Panc1 (cell line): ENCODE measurements around the gene EIF4E1B. TPM values are rescaled to one million over a fixed set of nuclear protein-coding genes. Genes with fewer than 3 reads are reported as not detected.

Source experiments
- ATAC-seq: fragments of 200-7000 bp; cut with Tn5 transposase; 2 replicates; pipeline ENCODE4 v1.9.1; 2020; ENCODE audit warnings: mild to moderate bottlenecking, moderate library complexity
- BruUV-seq: library from RNA; stranded (reverse); fragments of 400-500 nt; replicated peaks from 2 replicates; lab custom pipeline; 2021; lab: Mats Ljungman, UMichigan
- CTCF ChIA-PET: fragments of 300-600 bp; sonication (Branson Sonifier 250); formaldehyde crosslinking; loops from one replicate; lab custom pipeline; 2022; ENCODE audit warnings: antibody characterized with exemption; lab: Charles Lee
- POLR2A ChIA-PET: fragments of 300-600 bp; sonication (Branson Sonifier 250); formaldehyde crosslinking; loops from one replicate; lab custom pipeline; 2022; ENCODE audit warnings: antibody characterized with exemption; lab: Charles Lee
- DNase-seq: peaks from one replicate; pipeline ENCODE4 v3.0.0-alpha.2; 2010; ENCODE audit warnings: low read depth, low spot score
- H3K27ac ChIP-seq: 2 replicates; pipeline ENCODE4 v1.5.1; 2011; ENCODE audit warnings: mild to moderate bottlenecking, low read length, inconsistent platforms
- H3K27me3 ChIP-seq: fragments of 200-500 bp; sonication (Bioruptor generic); 2 replicates; pipeline ENCODE4 v1.6.0; 2014; ENCODE audit warnings: low read length, inconsistent platforms; ENCODE audit not compliant: control insufficient read depth, insufficient read depth
- H3K36me3 ChIP-seq: fragments of 200-500 bp; sonication (Bioruptor generic); 2 replicates; pipeline ENCODE4 v1.5.1; 2014; ENCODE audit warnings: inconsistent platforms, mild to moderate bottlenecking, low read length, moderate library complexity; ENCODE audit not compliant: control insufficient read depth, insufficient read depth
- H3K4me1 ChIP-seq: 2 replicates; pipeline ENCODE4 v1.5.1; 2011; ENCODE audit warnings: inconsistent platforms, mild to moderate bottlenecking, low read length, moderate library complexity; ENCODE audit not compliant: control insufficient read depth, insufficient read depth
- H3K4me3 ChIP-seq, 2 experiments: 2 replicates each; pipeline ENCODE4 v1.5.1; 2011 to 2012; ENCODE audit warnings: low read depth in 2 of 2, low read length in 2 of 2, mild to moderate bottlenecking in 2 of 2, inconsistent platforms in 1 of 2, moderate library complexity in 1 of 2
- H3K9me3 ChIP-seq: fragments of 200-500 bp; sonication (Bioruptor generic); 2 replicates; pipeline ENCODE4 v1.5.1; 2014; ENCODE audit warnings: low read depth, mild to moderate bottlenecking, inconsistent platforms, low read length, moderate library complexity; ENCODE audit not compliant: control insufficient read depth, insufficient read depth
- POLR2AphosphoS5 ChIP-seq: IDR thresholded peaks from 2 replicates; pipeline ENCODE4 v1.6.1; 2012; ENCODE audit warnings: mild to moderate bottlenecking, low read depth, low read length, moderate library complexity
- REST ChIP-seq, 2 experiments: IDR thresholded peaks; 2 replicates each; pipeline ENCODE4 v1.6.1; 2011 to 2012; ENCODE audit warnings: low read depth in 2 of 2, control low read depth in 1 of 2, low read length in 1 of 2, mild to moderate bottlenecking in 1 of 2, moderate library complexity in 1 of 2; ENCODE audit not compliant: insufficient read depth in 1 of 2
- SIN3A ChIP-seq: IDR thresholded peaks from 2 replicates; pipeline ENCODE4 v1.6.1; 2012; ENCODE audit warnings: low read depth, mild to moderate bottlenecking, low read length, moderate library complexity, borderline replicate concordance; ENCODE audit not compliant: insufficient read depth
- TCF7L2 ChIP-seq: IDR thresholded peaks from 2 replicates; pipeline ENCODE4 v1.6.1; 2011; ENCODE audit warnings: mild to moderate bottlenecking, low read depth, low read length, inconsistent platforms
- in situ Hi-C: cut with HindIII; loops from 2 replicates; pipeline ENCODE4 v1.10.0; 2016; ENCODE audit warnings: low sequenced_read_pairs, low pct_unique_long_range_greater_than_20kb
- intact Hi-C: fragments of 100-400 bp; cut with micrococcal nuclease; formaldehyde crosslinking; loops from one replicate; pipeline ENCODE4 v1.10.0; 2022; ENCODE audit not compliant: unreplicated experiment
- total RNA-seq: library from RNA; stranded (reverse); gene quantifications from one replicate; pipeline ENCODE4 v1.2.1, GENCODE V29; 2021; ENCODE audit not compliant: unreplicated experiment
- TF ChIP-seq, protein P1 (sequence below): fragments of 450-650 bp; IDR thresholded peaks from 2 replicates; pipeline ENCODE4 v1.5.1; 2017; ENCODE audit warnings: mild to moderate bottlenecking

Gene EIF4E1B
- total RNA-seq, 1 experiment from 2014 or later: not detected

- H3K4me3 ChIP-seq: no peak overlapping the region
- no peaks in the 10 kb centered on the region for H3K4me1 ChIP-seq
- H3K27me3 ChIP-seq: no peaks in the 10 kb centered on the region
- BruUV-seq: no TSS peak
- DNase-seq (no peak), ATAC-seq (peak; percentile 33)
- ChIA-PET POLR2A (interaction anchor here (0.5 to 0.6 kb wide), 5 partner anchors 27 to 851 kb away, joined by 3 to 5 read pairs (median 3); no protein-coding TSS in a partner anchor), CTCF (interaction anchor here (0.6 to 2.4 kb wide), 35 partner anchors 9 to 931 kb away, joined by 3 to 17 read pairs (median 4); partner anchors contain the start of gene TSPAN17)
- no peaks in the 10 kb centered on the region for H3K36me3 ChIP-seq
- H3K27ac ChIP-seq: no peak overlapping the region
- H3K9me3 ChIP-seq: no peaks in the 10 kb centered on the region
- intact Hi-C loops: loop anchor here (2.0 to 5.0 kb wide), 2 partner anchors 152 to 298 kb away; partner anchors contain the start of gene UNC5A
- TF ChIP-seq SIN3A: no peak
- TF ChIP-seq POLR2AphosphoS5: no peak
- TF ChIP-seq, protein P1, sequence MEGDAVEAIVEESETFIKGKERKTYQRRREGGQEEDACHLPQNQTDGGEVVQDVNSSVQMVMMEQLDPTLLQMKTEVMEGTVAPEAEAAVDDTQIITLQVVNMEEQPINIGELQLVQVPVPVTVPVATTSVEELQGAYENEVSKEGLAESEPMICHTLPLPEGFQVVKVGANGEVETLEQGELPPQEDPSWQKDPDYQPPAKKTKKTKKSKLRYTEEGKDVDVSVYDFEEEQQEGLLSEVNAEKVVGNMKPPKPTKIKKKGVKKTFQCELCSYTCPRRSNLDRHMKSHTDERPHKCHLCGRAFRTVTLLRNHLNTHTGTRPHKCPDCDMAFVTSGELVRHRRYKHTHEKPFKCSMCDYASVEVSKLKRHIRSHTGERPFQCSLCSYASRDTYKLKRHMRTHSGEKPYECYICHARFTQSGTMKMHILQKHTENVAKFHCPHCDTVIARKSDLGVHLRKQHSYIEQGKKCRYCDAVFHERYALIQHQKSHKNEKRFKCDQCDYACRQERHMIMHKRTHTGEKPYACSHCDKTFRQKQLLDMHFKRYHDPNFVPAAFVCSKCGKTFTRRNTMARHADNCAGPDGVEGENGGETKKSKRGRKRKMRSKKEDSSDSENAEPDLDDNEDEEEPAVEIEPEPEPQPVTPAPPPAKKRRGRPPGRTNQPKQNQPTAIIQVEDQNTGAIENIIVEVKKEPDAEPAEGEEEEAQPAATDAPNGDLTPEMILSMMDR: no peak
- in situ Hi-C loops: no loop called here
Measured at GRCh38 chr5:176660530-176660859, 30.0 kb downstream of the EIF4E1B start.

- Histone ChIP-seq H3K27ac (no peak overlapping the region), H3K4me1 (no peaks in the 10 kb centered on the region), H3K27me3 (no peaks in the 10 kb centered on the region), H3K36me3 (no peaks in the 10 kb centered on the region), H3K9me3 (no peaks in the 10 kb centered on the region), H3K4me3 (no peak overlapping the region)
- in situ Hi-C loops (no loop called here), intact Hi-C loops (loop anchor here (2.0 to 5.0 kb wide), 2 partner anchors 151 to 298 kb away; partner anchors contain the start of gene UNC5A)
- CTCF ChIA-PET: interaction anchor here (0.6 to 2.4 kb wide), 35 partner anchors 8 to 932 kb away, joined by 3 to 17 read pairs (median 4); partner anchors contain the start of gene TSPAN17
- POLR2A ChIA-PET: interaction anchor here (0.5 to 0.6 kb wide), 4 partner anchors 84 to 851 kb away, joined by 3 to 5 read pairs (median 4); no protein-coding TSS in a partner anchor
- peak; percentile 89 for ATAC-seq
- DNase-seq: peak; percentile 38
- TF ChIP-seq, protein P1: peak; percentile 98
- no peak for TF ChIP-seq REST (IDR thresholded peaks at IDR 0.05; ENCODE audit: insufficient read depth in 1 of 2, low read depth in 2 of 2, low read length in 1 of 2)
- TF ChIP-seq SIN3A: no peak
- no peak for TF ChIP-seq TCF7L2
- TF ChIP-seq POLR2AphosphoS5: no peak
- BruUV-seq: no TSS peak
Measured at GRCh38 chr5:176660860-176661641, 30.6 kb downstream of the EIF4E1B start.
